ENCODE data around the gene KCTD2.
"Not testable (repeated sequence)": the region's sequence is repeated elsewhere in the genome, so short reads cannot be mapped to it uniquely, and the experiment has no call there.

The KCTD2 gene

GRCh38 chr17:75020331-75021110 is 26.5 kb upstream of the KCTD2 start:
- no peak for DNase-seq (ENCODE audit: low spot score)

- DNase-seq (ENCODE audit: low spot score) = no peak
Measured at GRCh38 chr17:75024686-75025397, 22.2 kb upstream of the KCTD2 start.

- not testable (repeated sequence) for DNase-seq (ENCODE audit: low spot score)
Measured at GRCh38 chr17:75025398-75025734, 21.7 kb upstream of the KCTD2 start.

- DNase-seq (ENCODE audit: low spot score) = not testable (repeated sequence)
Measured at GRCh38 chr17:75026650-75027049, 20.4 kb upstream of the KCTD2 start.

- DNase-seq (ENCODE audit: low spot score) = no peak
Measured at GRCh38 chr17:75030161-75030560, 16.9 kb upstream of the KCTD2 start.

- peak; percentile 89 for DNase-seq (ENCODE audit: low spot score)
Measured at GRCh38 chr17:75031972-75032719, 14.9 kb upstream of the KCTD2 start.

GRCh38 chr17:75032720-75033280 is 14.2 kb upstream of the KCTD2 start:
- peak; percentile 51 for DNase-seq (ENCODE audit: low spot score)

GRCh38 chr17:75033346-75034235 is 13.4 kb upstream of the KCTD2 start:
- peak; percentile 90 for DNase-seq (ENCODE audit: low spot score)

GRCh38 chr17:75034236-75034908 is 12.7 kb upstream of the KCTD2 start:
- peak; percentile 91 for DNase-seq (ENCODE audit: low spot score)

GRCh38 chr17:75036643-75037268 is 10.3 kb upstream of the KCTD2 start:
- no peak for DNase-seq (ENCODE audit: low spot score)

- no peak for DNase-seq (ENCODE audit: low spot score)
Measured at GRCh38 chr17:75039238-75039637, 7.8 kb upstream of the KCTD2 start.

- no peak for DNase-seq (ENCODE audit: low spot score)
Measured at GRCh38 chr17:75041656-75042280, 5.3 kb upstream of the KCTD2 start.

- DNase-seq (ENCODE audit: low spot score) = not testable (repeated sequence)
Measured at GRCh38 chr17:75043789-75044188, 3.2 kb upstream of the KCTD2 start.

- no peak for DNase-seq (ENCODE audit: low spot score)
Measured at GRCh38 chr17:75044716-75045115, 2.3 kb upstream of the KCTD2 start.

GRCh38 chr17:75045946-75046406 is 1.0 kb upstream of the KCTD2 start:
- DNase-seq (ENCODE audit: low spot score) = not testable (repeated sequence)

GRCh38 chr17:75047398-75048098 is 523 bp downstream of the KCTD2 start:
- peak; percentile 44 for DNase-seq (ENCODE audit: low spot score)

- no peak for DNase-seq (ENCODE audit: low spot score)
Measured at GRCh38 chr17:75048249-75048878, 1.3 kb downstream of the KCTD2 start.

GRCh38 chr17:75049057-75049456 is 2.0 kb downstream of the KCTD2 start:
- no peak for DNase-seq (ENCODE audit: low spot score)

- DNase-seq (ENCODE audit: low spot score) = no peak
Measured at GRCh38 chr17:75049706-75050105, 2.7 kb downstream of the KCTD2 start.
